ENCODE data around the gene POU2F2.

Gene POU2F2

GRCh38 chr19:42079886-42080763, 52.1 kb downstream of the POU2F2 start:
- no peak for DNase-seq (ENCODE audit: low read depth)

GRCh38 chr19:42079276-42079669, 53.0 kb downstream of the POU2F2 start:
- no peak for DNase-seq (ENCODE audit: low read depth)

- no peak for DNase-seq (ENCODE audit: low read depth)
Measured at GRCh38 chr19:42078538-42079275, 53.5 kb downstream of the POU2F2 start.

GRCh38 chr19:42078058-42078457, 54.2 kb downstream of the POU2F2 start:
- DNase-seq (ENCODE audit: low read depth) = no peak

GRCh38 chr19:42076380-42076944, 55.8 kb downstream of the POU2F2 start:
- no peak for DNase-seq (ENCODE audit: low read depth)

GRCh38 chr19:42075616-42076379, 56.4 kb downstream of the POU2F2 start, which contains the start of gene ZNF574:
Gene ZNF574, plus strand, starts transcription at chr19:42076166. Its CDS starts 2,441 bp downstream, at chr19:42078607.
- DNase-seq (ENCODE audit: low read depth) = peak; percentile 96

GRCh38 chr19:42075364-42075615, 57.0 kb downstream of the POU2F2 start:
- no peak for DNase-seq (ENCODE audit: low read depth)

GRCh38 chr19:42074513-42075363, 57.5 kb downstream of the POU2F2 start:
- DNase-seq (ENCODE audit: low read depth) = no peak

- no peak for DNase-seq (ENCODE audit: low read depth)
Measured at GRCh38 chr19:42071247-42071646, 61.0 kb downstream of the POU2F2 start.

GRCh38 chr19:42069619-42070351, 62.5 kb downstream of the POU2F2 start, which contains the start of gene GRIK5:
Gene GRIK5, minus strand, starts transcription at chr19:42070206. Its CDS starts 4,436 bp downstream, at chr19:42065770.
- no peak for DNase-seq (ENCODE audit: low read depth)

GRCh38 chr19:42068756-42069571, 63.3 kb downstream of the POU2F2 start:
- DNase-seq (ENCODE audit: low read depth) = no peak

- DNase-seq (ENCODE audit: low read depth) = no peak
Measured at GRCh38 chr19:42068361-42068755, 63.9 kb downstream of the POU2F2 start.

GRCh38 chr19:42067315-42067888, 64.8 kb downstream of the POU2F2 start:
- no peak for DNase-seq (ENCODE audit: low read depth)

- DNase-seq (ENCODE audit: low read depth) = no peak
Measured at GRCh38 chr19:42066075-42066754, 66.0 kb downstream of the POU2F2 start.

GRCh38 chr19:42065511-42065910, 66.7 kb downstream of the POU2F2 start:
- DNase-seq (ENCODE audit: low read depth) = no peak

- DNase-seq (ENCODE audit: low read depth) = no peak
Measured at GRCh38 chr19:42065051-42065450, 67.2 kb downstream of the POU2F2 start.

GRCh38 chr19:42064432-42064831, 67.8 kb downstream of the POU2F2 start:
- DNase-seq (ENCODE audit: low read depth) = no peak

GRCh38 chr19:42062381-42062780, 69.9 kb downstream of the POU2F2 start:
- DNase-seq (ENCODE audit: low read depth) = no peak

GRCh38 chr19:42060117-42060516, 72.1 kb downstream of the POU2F2 start:
- no peak for DNase-seq (ENCODE audit: low read depth)

Data from activated gamma-delta T cell treated with anti-CD3 and anti-CD28 coated beads, Interleukin-2, amount 50 U/mL, for 16 hours (primary cell).